ENCODE data around the gene FGFR3. TPM values are rescaled to one million over a fixed set of nuclear protein-coding genes. Genes with fewer than 3 reads are reported as not detected.

FGFR3 gene
- total and polyA plus RNA-seq, 9 of the 15 experiments (the other 6 are each of a cell fraction or from before 2014, with no cell fraction given) = 1.2 to 60.4 (median 12.7) TPM

DNA sequence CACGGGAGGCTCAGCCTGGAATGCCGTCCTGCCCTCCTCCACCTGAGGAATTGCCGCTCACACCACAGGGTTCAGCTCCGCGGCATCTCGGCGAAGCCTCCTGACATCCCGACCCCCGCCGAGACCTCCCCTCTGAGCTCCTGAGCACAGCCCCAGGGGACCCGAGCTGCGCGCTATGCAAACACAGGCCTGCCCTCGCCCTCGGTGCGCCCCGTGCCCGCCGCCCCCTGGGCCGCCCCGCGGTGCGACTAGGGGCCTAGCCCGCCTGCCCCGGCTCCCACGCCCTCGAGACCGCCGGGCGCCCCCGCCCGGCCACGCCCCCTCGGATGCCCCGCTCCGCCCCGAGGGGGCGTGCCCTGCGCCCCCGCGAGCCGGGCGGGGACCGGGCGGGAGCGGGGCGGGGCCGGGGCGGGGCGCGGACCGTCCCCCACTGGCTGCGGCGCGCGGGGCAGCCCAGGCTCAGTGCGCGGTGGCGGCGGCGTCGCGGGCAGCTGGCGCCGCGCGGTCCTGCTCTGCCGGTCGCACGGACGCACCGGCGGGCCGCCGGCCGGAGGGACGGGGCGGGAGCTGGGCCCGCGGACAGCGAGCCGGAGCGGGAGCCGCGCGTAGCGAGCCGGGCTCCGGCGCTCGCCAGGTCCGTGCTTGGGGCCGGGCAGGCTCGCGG lies at the start of gene FGFR3 (continued):
- TF ChIP-seq, protein P1, sequence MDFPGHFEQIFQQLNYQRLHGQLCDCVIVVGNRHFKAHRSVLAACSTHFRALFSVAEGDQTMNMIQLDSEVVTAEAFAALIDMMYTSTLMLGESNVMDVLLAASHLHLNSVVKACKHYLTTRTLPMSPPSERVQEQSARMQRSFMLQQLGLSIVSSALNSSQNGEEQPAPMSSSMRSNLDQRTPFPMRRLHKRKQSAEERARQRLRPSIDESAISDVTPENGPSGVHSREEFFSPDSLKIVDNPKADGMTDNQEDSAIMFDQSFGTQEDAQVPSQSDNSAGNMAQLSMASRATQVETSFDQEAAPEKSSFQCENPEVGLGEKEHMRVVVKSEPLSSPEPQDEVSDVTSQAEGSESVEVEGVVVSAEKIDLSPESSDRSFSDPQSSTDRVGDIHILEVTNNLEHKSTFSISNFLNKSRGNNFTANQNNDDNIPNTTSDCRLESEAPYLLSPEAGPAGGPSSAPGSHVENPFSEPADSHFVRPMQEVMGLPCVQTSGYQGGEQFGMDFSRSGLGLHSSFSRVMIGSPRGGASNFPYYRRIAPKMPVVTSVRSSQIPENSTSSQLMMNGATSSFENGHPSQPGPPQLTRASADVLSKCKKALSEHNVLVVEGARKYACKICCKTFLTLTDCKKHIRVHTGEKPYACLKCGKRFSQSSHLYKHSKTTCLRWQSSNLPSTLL (IDR thresholded peaks at IDR 0.05) = no peak
- TF ChIP-seq, protein P2, sequence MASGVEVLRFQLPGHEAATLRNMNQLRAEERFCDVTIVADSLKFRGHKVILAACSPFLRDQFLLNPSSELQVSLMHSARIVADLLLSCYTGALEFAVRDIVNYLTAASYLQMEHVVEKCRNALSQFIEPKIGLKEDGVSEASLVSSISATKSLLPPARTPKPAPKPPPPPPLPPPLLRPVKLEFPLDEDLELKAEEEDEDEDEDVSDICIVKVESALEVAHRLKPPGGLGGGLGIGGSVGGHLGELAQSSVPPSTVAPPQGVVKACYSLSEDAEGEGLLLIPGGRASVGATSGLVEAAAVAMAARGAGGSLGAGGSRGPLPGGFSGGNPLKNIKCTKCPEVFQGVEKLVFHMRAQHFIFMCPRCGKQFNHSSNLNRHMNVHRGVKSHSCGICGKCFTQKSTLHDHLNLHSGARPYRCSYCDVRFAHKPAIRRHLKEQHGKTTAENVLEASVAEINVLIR (CRISPR knock-in tag; IDR thresholded peaks at IDR 0.05) = no peak
- TF ChIP-seq E2F3 (CRISPR knock-in tag; IDR thresholded peaks at IDR 0.05) = no peak
- TF ChIP-seq RHOXF2B (CRISPR knock-in tag; conservative IDR thresholded peaks at IDR 0.05) = no peak
- no peak for TF ChIP-seq SAFB2 (IDR thresholded peaks at IDR 0.05; ENCODE audit: borderline replicate concordance, low read depth, low read length, severe bottlenecking)
- TF ChIP-seq CXXC5 (CRISPR knock-in tag; IDR thresholded peaks at IDR 0.05) = peak; percentile 69
- TF ChIP-seq BCOR (IDR thresholded peaks at IDR 0.05) = no peak
- TF ChIP-seq CAMTA2 (CRISPR knock-in tag; conservative IDR thresholded peaks at IDR 0.05) = no peak
- TF ChIP-seq ZNF316 (IDR thresholded peaks at IDR 0.05) = no peak
- no peak for TF ChIP-seq ZNF830 (CRISPR knock-in tag; IDR thresholded peaks at IDR 0.05)
- TF ChIP-seq ZNF347 (CRISPR knock-in tag; IDR thresholded peaks at IDR 0.05; ENCODE audit: low read depth) = no peak
- no peak for TF ChIP-seq SMARCB1 (IDR thresholded peaks at IDR 0.05; ENCODE audit: insufficient read length, low read depth)
- no peak for TF ChIP-seq TEAD4 (IDR thresholded peaks at IDR 0.05; ENCODE audit: low read length)
- no peak for TF ChIP-seq TEAD4 (CRISPR knock-in tag; IDR thresholded peaks at IDR 0.05; ENCODE audit: borderline replicate concordance)
- no peak for TF ChIP-seq HLTF (IDR thresholded peaks at IDR 0.05)
- TF ChIP-seq SMARCA5 (IDR thresholded peaks at IDR 0.05) = no peak
- TF ChIP-seq SMAD4 (CRISPR knock-in tag; conservative IDR thresholded peaks at IDR 0.05) = peak; percentile 82
- TF ChIP-seq, protein P3, sequence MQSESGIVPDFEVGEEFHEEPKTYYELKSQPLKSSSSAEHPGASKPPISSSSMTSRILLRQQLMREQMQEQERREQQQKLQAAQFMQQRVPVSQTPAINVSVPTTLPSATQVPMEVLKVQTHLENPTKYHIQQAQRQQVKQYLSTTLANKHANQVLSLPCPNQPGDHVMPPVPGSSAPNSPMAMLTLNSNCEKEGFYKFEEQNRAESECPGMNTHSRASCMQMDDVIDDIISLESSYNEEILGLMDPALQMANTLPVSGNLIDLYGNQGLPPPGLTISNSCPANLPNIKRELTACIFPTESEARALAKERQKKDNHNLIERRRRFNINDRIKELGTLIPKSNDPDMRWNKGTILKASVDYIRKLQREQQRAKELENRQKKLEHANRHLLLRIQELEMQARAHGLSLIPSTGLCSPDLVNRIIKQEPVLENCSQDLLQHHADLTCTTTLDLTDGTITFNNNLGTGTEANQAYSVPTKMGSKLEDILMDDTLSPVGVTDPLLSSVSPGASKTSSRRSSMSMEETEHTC (IDR thresholded peaks at IDR 0.05) = no peak
- TF ChIP-seq ZNF780A (CRISPR knock-in tag; IDR thresholded peaks at IDR 0.05) = no peak
- no peak for TF ChIP-seq BRF2 (IDR thresholded peaks at IDR 0.05; ENCODE audit: borderline replicate concordance, insufficient read depth, insufficient read length)
- no peak for TF ChIP-seq ETV1 (tag; conservative IDR thresholded peaks at IDR 0.05; ENCODE audit: low read depth)
- peak; percentile 78; the same call in 1 of the 2 replicates for TF ChIP-seq PHF8 (IDR thresholded peaks at IDR 0.05; ENCODE audit: borderline replicate concordance, low read length)
- TF ChIP-seq ZNF707 (CRISPR knock-in tag; conservative IDR thresholded peaks at IDR 0.05) = no peak
- TF ChIP-seq KAT7 (CRISPR knock-in tag; IDR thresholded peaks at IDR 0.05; ENCODE audit: borderline replicate concordance) = no peak
- TF ChIP-seq FUS (optimal IDR thresholded peaks at IDR 0.05; ENCODE audit: low read depth, low read length) = no peak
- TF ChIP-seq ZNF583 (CRISPR knock-in tag; IDR thresholded peaks at IDR 0.05) = no peak
- TF ChIP-seq GABPB2 (CRISPR knock-in tag; conservative IDR thresholded peaks at IDR 0.05) = no peak
